ENCODE measurements around the gene CNTNAP2.
"Not testable (repeated sequence)": the region's sequence is repeated elsewhere in the genome, so short reads cannot be mapped to it uniquely, and the experiment has no call there.

Gene CNTNAP2

DNA sequence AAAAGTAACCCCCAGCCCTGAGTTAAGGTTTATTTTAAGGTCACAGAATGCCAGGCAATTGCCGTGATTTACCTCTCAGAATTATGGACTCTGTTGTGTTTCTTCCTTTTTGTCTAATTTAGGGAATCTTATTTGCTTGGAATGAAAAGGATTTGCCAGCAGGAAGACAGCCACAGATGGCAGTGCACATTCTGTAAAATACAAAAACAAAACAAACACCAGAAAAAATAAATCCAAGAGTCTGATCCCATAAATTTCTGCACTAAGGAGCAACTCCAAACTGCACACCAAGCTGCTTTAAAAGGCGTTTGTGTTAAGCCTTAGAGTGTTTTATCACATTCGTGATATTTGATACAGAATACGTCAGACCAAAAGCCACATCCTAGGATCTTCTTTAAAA lies 2275.0 kb downstream of the CNTNAP2 start:
- DNase-seq, result no peak

DNA sequence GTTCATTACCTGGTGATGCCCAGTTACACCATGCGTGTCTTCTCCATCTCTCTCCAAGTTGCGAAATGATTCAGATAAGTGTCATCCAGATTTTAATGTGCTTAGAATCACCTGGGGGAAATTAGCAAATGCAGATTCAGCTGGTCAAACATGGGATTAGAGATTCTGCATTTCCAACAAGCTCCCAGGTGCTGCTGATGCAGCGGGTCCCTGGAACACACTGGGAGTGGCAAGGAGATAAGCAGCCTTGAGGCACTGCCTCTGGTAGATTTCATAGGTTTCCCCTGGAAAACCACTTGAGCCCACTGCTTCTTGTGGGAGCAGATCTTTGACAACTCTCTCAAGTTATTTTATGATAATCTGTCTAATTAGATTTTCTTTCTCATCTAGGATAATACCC lies 2278.0 kb downstream of the CNTNAP2 start:
- DNase-seq, result no peak

DNA sequence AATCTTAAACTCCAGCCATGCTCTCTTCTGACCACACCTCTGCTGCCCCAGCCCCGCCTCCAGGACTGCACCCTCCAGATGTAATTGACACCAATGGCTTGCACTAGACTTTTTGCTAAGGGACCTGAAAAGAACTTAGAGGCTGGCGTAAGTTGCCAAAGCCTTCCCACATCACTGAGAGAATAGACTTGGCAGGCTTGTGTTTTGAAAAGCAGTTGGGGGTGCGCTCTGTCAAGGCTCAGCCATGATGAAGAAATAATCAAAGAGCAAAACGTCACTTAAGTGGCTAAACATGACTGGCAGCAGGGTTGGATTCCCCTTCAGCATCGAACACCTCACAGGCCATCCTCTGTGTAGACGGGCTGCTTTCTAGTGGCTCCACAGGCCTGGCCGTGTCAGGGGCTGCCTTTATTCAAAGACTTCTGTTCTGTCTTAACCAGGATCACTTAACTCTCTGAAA lies 2278.8 kb downstream of the CNTNAP2 start:
- DNase-seq, result no peak

DNA sequence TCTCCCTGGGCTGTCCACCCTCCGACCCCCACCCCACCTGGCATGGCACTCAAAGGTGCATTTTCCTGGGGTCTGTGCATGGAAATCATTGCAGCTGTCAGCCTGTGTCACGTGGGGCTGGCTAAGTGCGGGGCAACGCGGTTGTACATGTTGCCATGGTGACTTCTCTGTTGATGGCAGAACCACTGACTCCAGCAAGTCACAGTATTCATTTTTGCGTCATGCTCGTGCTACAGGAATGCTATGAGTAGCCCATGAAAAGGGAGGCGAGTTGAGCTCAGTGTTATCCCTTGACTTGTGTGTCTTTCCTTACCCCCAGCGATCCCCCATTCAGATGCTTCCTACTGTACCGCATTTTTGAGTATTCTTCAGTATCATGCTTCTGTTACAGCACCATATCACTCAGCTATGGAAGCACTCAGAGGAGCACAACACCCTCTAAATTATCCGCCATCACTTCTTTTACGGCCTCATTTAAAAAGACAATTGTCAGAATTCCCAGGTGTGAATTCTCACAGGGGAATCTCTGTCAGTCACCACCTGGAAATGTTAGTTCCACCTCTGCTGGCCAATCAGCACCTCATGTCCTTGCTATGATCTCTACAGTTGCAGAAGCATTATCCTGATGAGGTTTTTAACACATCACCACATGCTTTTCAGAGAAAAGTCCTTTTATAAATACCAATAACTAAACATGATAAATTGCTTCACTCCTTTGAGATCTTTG lies 2279.6 kb downstream of the CNTNAP2 start:
- peak; percentile 48 to 71 for DNase-seq

DNA sequence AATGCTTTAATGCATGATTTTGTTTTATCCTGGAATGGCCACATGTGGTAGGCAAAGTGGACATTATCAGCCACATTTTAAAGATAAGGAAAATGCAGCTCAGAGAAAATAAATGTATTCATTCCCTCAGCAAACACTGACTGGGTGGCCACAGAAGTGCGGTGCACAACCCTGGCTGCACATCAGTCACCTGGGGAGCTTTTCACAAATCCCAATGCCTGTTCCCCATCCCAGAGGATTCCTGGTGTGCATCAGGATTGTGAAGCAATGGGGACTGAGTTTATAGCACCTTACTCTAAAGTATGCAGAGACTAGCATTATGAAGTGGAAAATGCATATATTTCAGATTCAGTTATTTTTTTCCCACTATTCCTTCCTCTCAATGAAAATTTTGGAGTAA lies 2280.5 kb downstream of the CNTNAP2 start:
- no peak for DNase-seq

DNA sequence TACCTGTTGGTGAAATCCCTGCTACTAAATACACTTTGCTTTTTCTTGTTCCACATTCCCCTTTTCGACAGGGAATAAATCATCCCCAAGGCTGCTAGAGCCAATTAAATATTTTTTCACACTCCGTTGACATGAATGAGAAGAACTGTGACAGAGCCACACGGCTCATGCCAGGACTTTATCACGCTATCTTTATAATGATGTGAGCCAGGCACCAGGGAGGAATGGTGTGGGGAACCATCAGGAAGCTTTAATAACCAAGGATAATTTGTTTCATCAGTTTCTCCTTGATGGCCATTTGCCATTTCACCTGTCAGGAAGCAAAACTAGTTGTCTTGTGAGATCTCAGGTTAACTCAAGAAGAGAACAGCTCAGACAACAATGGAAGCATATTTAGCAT lies 2280.9 kb downstream of the CNTNAP2 start:
- DNase-seq, result no peak

DNA sequence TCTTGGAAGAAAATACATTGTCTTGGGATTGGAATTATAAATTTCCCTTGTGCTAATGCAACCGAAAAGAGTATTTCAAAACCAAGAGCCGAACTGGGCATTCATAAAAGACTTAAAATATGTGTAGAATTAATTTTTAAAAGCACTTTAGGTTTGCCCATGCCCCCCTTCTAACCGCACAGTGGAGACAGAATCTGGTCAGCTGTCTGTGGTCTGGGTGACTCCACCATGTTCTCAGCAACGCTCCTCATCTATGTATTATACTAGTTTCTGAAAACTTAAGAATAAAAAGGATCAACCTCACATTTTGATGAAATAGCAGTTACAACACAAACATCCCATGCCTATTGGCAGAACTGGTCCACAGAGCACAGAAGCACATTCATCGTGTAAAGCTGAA lies 2281.4 kb downstream of the CNTNAP2 start:
- no peak for DNase-seq

DNA sequence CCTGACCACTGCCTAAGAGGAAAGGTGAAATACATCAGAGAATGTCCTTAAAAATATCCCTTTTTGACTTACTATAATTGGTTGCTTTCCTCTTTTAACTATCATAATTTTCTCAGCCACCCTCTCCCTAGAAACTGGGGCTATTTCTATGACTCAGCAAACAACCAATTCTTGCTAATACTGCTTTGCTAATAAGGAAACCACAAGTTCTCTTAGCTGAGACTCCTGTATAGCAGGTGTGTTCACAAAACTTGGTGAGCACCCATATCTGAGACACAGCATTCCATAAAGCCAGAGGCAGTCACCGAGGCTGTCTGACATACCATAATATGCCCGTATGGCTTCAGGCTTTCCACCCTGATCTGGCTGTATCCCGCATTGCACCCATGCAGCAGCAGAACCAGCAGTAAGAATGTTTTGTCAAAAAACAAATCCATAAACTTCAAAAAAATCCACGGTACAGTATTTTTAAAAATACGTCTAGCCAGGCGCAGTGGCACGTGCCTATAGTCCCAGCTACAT lies 2282.3 kb downstream of the CNTNAP2 start:
- no peak for DNase-seq

DNA sequence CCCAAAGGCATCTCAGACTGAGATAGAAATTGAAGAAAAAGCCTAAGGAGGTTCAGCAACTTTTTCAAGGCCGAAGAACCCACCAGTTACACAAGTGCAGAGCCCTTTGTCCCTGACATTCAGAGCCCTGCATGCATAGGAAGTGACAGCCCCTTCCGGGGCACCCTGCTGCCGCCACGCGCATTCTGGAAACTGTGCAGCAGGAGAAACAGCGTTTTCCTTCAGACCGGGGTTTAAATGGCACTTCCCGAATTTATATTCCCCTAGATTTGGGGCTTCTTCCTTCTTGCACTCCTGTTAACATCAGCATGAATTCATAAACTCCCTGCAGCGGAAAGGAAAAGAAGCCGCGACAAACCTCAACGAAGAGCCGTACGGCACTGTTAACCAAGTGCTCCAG lies 2283.5 kb downstream of the CNTNAP2 start:
- no peak for DNase-seq

DNA sequence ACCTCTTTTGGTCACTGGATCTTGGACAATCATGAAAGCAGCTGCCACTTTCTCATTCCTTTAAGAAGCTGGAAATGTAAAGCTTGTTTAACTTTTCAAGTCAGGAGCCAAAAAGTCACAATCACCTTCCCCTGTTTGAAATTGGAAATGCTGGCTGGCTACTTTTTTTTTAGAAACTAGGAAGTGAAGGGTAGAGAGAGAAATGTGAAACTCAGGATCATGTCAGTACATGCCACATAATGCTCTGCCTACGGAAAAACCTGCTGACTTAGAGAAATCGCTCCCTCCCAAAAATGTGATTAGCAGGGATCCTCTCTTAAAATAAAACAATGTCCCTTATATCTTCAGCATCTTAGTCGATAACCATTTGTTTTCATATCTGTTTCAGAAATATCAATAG lies 2285.6 kb downstream of the CNTNAP2 start:
- DNase-seq, result no peak

DNA sequence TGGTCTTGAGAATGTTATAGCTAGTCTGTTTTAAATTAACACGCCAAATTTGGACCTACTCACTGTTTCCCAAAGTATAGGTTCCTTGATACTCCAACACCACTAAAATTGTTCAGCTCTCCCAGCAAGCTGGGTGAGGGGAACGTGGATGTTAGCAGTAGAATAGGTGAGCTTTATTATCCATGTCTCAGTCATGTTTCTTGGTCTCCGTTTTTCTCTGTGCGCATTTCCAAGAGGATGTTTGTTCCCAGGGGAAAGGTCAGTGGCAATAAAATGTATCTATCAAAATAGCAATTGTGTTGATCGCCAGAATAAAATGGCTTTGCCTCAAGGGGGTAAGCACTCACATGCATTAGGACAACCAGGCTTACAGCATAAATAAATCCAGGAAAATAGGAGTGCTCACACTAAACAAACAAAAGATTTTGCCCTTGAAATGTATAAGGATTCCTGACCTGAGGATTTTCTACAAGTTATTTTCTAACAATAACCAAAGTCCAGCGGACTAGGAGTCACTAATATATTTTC lies 2286.9 kb downstream of the CNTNAP2 start:
- no peak for DNase-seq

DNA sequence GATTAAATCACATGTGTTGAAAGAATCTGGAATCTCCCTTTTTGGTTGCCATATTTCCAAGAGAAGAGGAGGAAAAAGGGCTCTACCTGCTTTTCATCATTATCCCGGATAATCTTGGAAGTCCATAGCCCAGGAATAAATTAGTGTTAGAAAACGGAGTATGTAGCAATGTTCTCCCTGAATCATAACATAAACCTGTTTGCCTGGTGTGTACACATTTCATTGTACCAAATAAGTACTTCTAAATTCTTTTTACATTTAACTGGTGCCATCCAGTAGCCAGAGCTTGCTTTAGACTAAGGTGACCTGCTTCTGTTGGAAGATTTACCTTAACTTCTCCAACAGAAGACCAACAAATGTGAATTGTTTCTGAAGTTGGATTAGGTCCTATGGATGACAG lies 2291.7 kb downstream of the CNTNAP2 start:
- no peak for DNase-seq

DNA sequence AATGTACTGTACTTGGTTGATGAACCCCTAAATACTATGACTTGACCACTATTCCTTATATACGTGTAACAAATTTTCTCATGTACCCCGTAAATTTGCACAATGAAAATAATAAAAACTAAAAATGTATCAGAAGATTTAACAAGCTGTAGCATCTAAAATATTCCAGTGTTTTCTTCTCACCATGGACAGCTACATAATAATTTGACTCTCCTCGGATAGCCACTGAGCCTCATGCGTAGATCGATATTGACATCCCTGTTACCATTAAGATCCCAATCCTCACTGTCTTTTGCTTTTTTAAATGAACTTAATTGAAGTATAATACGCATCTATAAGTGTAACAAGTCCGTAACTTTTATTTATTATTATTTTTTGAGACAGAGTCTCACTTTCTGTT lies 2294.3 kb downstream of the CNTNAP2 start:
- DNase-seq, result no peak

DNA sequence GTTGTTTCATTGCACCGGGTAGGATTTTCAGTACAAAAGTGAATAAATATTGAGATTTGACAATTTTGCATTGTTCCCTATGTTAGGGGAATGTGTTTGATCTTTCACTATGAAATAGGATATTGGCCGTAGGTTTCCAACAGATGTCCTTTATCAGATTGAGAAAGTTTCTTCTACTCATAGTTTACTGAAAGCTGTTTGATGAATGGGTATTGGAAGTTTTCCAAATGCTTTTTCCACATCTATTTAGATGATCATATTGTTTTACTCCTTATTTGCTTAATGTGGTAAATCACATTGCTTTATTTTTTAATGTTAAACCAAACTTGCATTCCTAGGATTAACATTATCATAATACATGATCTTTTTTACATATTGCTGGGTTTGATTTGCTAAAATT lies 2296.1 kb downstream of the CNTNAP2 start:
- no peak for DNase-seq

DNA sequence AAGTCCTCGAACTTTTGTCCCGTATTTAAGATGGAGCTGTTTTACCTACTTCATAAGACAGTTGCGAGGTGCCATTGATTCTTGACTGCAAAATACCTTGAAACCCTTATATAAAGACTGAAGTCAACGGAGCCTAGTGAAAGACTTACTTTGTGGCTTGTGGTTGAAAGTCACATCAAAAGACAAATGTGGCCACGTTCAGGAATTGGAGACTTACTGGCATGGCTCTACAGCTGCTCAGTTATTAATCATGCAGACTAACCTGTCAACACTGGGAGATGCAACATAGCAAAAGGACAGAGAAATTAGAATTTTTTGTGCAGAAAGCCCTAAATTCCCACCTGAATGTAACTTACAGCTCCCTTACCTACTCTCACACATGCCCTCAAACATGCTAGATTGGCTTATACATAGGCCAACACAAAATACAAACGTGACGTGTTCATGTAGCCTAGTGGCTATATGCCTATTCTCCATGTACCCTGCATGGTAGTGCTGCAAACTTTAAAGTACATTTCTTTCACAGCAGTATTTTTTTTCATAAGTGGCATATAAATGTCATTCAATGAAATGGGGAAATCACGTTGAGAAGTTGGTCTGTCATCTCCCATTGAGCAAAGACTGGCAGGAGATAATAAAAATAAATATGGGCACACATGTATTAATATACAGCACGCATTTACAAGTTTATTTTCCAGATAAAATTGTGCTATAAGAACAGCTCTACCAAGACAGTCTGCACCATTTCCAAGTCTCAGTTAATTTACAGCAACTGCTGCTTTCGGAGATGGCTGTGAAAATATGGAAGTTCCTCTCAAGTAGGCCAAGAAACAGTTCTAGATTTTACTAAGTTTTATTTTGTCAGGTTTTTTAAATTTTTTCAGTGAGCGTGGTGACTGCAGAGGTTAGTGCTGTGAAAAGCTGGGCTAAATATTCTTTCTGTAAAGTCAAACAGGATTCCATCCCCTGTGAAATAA lies 2303.5 kb downstream of the CNTNAP2 start:
- no peak for DNase-seq

DNA sequence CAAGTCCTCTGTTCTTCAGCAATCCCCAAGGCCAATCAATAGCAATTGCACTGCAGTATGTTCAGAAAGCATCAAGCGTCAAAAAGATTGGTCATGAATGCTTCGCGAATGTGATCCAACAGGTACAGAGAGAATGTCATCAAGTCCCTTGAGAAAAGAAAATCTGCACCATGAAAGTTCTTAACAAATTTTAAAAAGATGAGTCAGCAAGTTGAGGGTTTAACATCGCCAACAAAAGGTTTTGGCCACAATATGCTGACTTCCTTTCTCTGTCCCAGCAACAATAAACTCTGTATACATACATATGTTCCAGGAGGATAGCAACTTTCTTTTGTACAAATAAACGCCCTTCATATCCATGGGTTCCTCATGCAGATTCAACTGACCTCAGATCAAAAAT lies 2305.4 kb downstream of the CNTNAP2 start:
- no peak for DNase-seq

DNA sequence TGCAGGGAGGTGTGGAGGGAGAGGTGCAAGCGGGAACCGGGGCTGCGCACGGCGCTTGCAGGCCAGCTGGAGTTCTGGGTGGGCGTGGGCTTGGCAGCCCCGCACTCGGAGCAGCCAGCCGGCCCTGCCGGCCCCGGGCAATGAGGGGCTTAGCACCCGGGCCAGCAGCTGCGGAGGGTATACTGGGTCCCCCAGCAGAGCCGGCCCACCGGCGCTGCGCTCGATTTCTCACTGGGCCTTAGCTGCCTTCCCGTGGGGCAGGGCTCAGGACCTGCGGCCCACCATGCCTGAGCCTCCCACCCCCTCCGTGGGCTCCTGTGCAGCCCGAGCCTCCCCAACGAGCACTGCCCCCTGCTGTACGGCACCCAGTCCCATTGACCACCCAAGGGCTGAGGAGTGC lies 2309.8 kb downstream of the CNTNAP2 start:
- DNase-seq, result not testable (repeated sequence)

DNA sequence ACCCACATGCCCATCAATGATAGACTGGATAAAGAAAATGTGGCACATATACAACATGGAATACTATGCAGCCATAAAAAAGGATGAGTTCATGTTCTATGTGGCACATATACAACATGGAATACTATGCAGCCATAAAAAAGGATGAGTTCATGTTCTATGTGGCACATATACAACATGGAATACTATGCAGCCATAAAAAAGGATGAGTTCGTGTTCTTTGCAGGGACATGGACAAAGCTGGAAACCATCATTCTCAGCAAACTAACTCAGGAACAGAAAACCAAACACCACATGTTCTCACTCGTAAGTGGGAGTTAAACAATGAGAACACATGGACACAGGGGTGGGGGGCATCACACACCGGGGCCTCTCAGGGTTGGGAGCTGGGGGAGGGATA lies 2314.1 kb downstream of the CNTNAP2 start:
- DNase-seq, result not testable (repeated sequence)

DNA sequence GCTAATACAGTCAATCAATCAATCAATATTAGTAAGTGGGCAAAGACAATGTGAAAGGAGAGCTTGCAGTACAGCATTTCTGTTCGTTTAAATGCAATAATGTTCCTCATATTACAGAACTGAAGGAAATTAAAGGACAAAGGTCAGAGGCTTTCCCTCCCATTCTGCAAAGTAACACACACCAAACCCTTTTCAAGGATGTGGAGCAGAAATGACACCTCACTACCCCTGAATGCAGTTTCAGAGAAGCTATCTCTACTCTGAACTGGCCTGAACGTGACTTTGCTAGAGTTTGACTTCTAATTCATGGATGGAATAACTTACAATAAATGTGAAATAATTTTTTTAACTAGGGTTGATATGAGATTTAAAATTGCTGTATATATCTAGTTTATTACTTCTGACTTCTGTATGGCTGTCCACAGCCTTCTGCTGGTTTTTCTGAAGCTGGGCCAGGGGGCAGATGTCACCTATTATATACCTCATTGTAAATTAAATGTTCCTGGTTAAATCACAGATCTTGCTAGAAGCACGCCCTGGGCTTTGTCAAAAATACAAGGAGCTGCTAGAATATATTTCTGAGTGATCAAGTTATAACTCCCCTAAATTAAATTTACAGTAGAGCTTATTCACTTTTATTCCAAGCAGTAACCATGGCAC lies 2317.1 kb downstream of the CNTNAP2 start:
- DNase-seq, result peak in 1 of 2 experiments; percentile 71

DNA sequence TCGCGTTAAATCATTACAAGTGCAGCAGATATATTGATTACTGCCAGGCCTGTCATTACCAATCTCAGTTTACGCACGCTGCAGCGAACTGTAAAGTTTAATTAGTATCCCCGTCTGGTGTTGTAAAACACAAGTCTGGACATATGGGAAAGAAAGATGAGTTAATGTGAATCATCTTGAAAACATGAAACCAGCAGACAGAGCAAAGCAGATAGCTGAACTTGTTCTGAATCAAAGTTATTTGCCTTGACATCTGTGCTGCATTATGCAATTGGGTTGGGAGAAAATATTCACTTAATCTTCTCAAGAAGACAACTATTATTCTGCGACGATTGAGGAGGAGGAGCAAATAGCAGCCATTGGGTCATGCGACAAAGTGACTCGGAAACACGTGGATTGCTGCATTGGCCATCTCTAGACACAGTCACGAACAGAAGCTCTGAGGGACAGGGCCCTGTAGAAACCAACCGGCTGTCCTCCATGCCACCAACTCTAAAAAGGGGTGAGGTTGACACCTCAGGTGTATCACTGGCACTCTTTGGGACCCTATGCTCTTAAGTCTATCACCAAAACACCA lies 2317.7 kb downstream of the CNTNAP2 start:
- peak; percentile 76 to 93 for DNase-seq

DNA sequence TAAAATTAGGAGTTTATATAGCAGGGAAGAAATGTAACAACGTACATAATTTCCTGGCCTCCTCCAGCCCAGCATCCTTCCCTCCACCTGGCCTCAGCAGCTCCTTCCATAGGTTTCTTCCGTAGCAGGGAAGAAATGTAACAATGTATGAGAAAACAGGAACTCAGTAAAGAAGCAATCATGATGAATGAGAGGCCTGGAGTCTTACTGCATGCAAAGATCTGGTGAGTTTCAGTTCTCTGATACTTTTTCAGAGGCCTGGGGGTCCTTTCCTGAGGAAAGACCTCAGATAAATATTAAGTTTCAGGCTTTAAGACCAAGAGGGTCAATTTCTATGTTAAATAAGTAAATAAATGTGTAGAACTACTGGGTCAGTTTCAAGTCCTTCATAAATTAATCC lies 2318.3 kb downstream of the CNTNAP2 start:
- DNase-seq, result no peak

DNA sequence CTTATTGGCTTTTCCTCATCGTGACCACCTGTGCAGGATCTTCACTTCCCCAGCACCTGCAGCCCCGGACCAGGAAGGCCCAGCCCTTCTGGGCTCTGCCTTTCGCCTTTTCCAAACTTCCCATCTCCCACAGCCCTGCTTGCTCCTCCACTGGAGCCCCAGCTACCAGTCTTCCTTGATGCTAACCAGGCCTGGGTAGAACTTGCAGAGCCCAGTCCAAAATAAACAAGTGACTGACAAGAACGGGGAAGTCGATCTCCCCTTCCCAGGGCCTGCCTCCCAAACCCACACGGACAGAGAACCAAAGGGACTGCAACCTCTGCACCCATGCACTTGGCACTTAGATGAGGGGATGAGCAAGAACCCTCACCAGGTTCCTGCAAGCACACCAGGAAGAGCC lies 2319.1 kb downstream of the CNTNAP2 start:
- DNase-seq, result no peak

DNA sequence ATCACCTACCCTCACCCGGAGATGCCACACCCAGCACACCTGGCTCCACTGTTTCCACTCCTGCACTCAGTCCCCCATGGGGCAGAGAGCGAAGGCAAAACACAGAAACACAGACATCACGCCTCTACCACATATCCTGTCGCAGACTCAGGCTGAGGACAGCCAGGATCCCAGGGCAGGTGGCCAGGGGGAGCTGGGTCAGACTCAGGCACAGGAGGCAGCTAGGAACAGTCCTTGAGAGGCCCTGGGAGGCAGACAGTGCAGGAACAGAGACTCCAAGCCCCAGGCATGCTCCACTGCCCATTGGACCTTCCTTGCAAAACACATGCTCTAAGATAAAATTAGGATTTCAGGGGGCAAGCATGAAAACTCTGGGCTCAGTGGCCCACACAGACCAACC lies 2319.5 kb downstream of the CNTNAP2 start:
- no peak for DNase-seq

Measured in NCI-H524 (cell line).